GM18519 (cell line): ENCODE results near the gene TPCN2.

Source experiments
- ATAC-seq: cut with Tn5 transposase; IDR thresholded peaks from one replicate; pipeline ENCODE4 v1.9.1; 2021; ENCODE audit warnings: mild to moderate bottlenecking, moderate library complexity; ENCODE audit not compliant: unreplicated experiment, low FRiP score

The TPCN2 gene

DNA sequence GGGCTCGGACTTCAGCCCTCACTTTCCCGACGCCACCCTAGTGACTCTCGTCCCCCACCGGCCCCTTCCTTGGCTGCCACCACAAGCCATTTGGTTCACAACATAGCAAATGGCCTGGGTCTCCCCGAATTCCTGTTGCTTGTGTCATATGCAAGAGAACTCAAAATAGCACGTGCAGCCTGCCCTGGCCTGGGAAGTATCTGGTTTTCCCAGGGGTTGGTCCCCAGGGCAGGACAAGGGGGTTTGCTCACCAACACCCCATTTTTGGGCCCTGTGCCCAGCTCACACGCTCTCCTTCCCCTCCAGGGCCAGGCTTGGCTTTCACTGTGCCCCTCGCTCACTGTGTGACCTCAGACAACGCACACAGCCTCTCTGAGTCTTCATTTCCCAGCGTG lies 12.8 kb upstream of the TPCN2 start:
- no peak for ATAC-seq

DNA sequence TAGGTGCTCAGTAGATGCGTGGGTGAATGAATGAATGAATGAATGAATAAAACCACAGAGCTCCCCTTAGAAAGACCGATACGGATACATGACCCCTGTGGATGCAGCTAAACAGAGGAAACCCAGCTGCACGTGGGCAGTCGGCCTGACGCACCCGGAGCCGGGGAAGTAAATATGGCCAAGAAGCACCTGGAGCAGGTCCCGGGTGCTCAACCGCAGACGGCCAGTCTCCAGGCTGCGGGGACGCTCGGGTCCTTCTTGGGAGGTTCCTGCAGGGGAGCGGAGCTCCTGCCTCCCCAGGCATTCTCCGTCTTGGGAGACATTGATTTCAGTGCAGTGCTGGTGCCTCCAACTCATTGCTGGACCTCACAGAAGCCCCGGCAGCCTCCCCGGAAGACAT lies 11.7 kb upstream of the TPCN2 start:
- no peak for ATAC-seq

DNA sequence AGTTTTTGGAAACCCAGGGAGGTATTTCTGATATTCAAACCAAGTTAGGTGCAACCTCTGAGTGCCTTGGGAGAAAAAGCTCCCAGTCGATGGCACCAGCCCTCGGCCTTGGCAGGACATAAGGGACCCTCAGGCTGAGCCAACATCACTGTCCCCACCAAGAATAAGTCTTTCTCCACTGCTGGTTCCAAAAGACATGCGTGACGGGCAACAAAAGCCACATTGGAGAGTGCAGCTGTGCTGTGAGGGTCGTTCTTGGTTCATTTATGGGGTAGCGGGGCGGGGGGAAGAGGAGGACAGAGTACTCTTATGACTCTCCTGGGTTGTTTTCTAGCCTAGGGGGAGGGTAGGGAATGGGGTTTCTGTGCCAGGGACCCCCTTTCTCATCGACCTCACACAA lies 11.2 kb upstream of the TPCN2 start:
- no peak for ATAC-seq

DNA sequence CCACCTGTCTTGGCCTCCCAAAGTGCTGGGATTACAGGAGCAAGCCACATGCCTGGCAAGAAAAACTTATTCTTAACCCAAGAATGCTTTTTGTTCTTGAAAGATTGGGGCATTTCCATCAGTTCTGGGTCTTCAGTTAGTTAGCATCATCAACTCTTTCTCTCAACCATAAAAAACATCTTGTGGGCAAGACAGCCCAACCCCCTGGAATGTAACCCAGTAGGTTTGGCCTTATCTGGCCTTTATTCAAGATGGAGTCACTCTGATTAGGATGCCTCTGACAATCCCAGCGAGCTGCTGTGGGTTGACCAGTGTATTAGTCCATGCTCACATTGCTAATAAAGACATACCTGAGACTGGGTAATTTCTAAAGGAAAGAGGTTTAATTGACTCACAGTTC lies 9.2 kb upstream of the TPCN2 start:
- ATAC-seq, result no peak

DNA sequence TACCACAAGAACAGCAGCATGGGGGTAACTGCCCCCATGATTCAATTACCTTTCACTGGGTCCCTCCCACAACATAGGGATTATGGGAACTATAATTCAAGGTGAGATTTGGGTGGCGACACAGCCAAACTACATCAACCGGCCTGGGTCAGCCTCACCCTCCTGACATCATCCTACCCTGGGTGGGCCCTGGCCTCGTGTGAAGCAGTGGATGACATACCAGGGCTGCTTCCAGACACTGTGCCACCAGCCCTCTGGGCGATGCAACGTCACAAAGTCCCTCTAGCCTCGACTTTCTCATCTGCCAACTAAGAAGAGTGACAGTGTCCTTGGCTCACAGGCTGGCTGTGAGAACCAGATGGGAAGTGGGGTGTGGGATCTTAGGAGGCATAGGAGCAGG lies 8.7 kb upstream of the TPCN2 start:
- no peak for ATAC-seq

DNA sequence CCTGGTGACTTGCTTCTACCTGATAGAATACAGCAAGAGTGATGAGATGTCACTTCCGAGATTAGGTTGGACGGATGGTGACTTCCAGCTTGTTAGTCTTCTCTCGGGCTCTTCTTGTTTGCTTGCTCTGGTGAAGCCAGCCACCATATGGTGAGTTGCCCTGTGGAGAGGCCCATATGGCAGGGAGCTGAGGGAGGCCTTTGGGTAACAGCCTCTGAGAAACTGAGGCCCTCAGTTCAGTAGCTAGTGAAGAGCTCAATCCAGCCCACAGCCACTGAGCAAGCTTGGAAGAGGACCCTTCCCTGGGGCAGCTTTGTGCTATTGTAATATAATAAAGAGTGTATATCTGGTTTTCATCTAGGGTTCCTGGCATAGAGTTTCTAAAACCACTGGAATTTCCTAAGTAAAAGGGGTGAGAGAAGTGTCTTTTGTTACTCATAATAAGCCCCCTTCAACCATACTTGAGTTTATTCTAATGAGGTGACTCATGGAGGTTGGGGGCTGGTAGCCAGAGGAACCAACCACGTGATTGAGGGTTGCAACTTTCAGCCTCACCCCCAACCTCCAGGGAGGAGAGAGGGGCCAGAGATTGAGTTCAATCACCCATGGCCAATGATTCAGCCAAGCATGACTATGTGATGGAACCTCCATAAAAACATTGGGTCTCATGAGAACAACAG lies 8.0 kb upstream of the TPCN2 start:
- ATAC-seq, result no peak

DNA sequence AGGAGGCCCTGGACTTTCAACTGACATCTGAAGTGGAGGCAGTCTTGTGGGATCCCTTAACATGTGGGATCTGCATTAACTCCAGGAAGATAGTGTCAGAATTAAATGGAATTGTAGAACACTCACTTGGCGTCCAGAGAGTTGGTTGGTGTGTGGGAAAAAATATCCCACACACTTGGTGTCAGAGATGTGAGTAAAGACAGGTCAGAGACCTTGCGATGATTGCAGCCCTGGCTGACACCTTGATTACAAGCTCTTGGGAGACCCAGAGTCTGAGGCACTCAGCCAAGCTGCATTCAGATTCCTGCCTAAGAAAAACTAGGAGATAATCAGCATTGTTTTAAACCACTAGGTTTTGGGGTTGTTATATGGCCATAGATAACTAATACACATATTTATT lies 7.2 kb upstream of the TPCN2 start:
- no peak for ATAC-seq

DNA sequence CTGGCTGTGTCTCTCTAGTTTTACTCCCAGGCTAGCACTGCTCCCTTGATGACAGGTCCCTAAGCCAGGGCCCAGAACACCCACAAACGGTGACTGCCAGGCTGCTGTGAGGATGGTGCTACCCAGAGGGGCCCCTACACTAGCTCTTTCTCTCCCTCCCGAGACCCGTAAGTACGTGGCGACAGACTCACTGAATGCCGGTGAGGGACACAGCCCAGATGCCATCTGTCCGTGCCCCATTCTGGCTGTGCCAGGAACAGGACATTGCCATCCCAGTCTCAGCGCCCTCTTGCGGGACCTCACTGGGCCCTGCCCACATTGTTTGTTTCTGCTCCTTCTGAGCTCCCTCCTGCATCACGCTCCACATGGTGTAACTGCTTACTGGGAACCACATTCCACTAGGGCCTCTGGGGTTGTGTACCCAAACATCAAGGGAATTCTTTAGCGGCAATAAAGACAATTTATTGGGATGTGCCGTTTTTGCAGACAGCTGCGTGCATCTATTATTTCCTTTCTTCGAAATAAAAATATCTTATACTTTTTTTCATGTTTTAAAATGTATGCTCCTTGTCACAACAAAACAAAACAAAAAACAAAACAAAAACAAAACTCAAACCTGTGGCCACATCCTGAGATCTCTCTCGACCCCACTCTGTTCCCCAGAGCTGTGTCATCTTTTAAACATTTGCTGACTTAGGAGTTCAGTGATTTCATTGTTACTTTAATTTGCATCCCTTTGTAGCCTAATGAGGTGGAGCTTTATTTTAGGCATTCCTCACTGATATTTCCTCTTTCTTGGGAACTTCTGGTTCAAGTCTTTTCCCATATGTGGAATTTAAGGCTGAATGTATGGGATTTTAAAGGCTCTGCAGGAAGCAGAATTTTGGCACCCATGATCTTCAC lies 4.4 kb upstream of the TPCN2 start:
- ATAC-seq, result no peak

DNA sequence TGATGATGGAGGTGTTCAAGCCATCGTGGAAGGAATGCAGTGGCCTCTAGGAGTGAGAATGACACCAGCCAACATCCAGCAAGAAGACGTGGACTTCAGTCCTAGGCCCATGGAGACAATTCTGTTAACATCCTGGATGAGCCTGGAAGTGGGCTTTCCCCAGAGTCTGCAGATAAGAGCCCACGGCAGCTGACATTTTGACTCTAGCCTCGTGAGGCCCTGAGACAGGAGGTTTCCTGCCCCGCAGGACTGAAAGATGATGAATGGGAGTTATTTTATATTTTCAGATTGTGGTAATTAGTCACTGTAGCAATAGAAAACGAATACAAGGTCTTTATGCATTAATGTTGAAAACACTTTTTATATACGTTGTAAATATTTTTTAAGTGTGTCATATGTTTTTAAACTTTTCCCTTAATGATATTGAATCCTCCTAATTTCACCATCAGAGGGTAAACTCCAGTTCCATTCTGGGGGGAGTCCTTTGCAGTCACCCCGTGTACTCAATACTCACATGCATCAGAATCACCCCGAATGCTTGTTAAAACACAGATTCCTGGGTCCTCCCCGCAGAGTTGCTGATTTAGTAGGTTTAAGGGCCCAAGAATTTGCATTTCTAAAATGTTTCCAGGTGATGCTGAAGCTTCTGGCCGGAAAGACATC lies 570 bp upstream of the TPCN2 start:
- no peak for ATAC-seq

DNA sequence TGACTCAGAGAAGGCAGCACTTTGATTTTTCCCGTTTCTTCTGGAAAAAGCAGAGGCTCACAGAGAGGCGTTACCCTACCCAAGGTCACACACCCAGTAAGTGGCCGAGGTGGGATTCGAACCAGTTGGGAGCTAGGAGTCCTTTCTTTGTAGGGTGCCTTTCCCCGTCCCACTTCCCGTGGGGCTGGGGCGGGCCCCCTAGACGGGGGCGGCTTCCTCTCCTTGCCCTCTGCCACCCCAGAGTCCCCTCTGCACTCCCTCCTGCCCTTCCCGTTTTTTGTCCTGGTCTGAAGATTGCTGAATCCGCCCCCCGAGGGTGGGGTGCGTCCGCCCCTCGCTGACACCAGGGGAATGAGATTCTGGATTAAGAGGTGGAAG lies 747 bp downstream of the TPCN2 start:
- ATAC-seq, result no peak

DNA sequence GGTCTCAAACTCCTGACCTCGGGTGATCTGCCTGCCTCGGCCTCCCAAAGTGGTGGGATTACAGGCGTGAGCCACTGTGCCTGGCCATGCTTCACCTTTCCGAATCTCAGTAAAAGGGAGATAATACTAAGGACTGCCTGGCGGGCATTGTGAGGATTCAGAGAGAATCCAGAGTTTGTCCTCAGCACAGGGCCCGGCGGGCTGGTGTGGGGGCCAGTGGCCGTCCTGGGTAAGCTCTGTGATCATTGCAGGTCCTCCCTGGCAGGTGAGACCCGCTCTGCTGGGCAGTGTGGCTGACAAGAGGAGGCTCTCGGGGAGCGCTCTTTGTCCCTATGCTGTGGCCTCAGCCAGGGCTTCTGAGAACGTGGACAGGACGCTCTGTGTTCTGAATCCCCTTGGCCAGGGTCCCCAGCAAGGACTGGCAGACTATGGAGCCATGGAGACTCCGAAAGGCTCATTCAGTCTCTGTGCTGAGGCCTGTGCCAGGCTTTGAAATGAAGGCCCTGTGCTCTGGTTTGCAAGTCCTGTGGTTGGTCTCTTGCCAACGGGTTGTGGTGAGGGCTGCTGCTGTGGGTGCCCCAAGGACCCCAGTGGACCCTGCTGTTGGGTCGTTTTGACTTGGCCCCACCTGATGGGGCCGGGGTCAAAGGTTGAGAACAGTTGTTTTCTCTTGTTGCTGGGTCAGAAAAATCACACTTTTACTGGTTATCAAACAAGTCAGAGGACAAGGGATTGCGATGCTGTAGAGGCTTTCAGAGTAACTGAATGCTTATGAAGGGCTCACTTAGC lies 2.1 kb downstream of the TPCN2 start:
- ATAC-seq, result no peak

DNA sequence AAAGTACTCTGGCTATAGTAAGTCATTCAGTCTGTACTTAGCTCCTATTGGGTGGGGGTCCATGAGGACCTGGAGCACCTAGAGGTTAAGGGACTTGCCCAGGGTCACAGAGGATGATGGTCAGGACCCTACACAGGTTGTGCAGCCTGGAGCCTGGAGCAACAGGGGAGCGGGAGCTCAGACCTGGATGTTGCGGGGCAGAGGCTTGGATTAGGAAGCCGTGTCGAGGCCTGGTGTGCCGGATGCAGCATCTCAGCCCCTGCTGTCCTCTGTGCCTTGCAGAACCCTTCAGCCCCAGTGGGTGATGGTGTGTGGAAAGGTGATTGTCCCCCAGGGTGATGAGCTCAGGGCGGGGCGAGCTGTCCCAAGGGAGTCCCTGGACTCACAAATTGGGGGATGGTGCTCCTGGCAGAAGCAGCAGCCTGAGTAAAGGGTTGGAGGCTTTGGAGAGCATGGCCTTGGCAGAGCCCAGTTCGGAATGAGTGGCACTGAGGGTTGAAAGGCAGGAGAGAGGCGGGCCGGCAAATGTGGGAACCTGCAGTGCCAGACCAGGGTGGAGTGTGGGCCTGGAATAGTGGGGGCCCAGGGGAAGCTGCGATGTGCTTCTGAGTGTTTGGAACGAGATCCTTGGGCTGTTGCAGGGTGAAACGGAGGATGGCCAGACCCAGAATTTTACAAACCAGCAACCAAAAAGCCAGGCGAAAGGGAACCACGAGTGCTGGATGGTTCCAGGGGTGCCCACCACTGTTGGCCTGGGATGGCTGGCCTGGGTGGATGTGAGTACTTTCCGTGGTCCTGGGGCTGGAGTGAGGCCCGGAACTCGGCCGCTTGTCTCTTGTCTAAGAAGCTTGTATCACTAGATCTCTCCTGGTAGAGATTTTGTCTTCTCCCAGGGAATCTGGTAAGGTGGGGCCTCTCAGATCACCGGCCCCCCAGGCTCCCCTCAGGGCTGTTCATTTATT lies 2.9 kb downstream of the TPCN2 start:
- no peak for ATAC-seq

DNA sequence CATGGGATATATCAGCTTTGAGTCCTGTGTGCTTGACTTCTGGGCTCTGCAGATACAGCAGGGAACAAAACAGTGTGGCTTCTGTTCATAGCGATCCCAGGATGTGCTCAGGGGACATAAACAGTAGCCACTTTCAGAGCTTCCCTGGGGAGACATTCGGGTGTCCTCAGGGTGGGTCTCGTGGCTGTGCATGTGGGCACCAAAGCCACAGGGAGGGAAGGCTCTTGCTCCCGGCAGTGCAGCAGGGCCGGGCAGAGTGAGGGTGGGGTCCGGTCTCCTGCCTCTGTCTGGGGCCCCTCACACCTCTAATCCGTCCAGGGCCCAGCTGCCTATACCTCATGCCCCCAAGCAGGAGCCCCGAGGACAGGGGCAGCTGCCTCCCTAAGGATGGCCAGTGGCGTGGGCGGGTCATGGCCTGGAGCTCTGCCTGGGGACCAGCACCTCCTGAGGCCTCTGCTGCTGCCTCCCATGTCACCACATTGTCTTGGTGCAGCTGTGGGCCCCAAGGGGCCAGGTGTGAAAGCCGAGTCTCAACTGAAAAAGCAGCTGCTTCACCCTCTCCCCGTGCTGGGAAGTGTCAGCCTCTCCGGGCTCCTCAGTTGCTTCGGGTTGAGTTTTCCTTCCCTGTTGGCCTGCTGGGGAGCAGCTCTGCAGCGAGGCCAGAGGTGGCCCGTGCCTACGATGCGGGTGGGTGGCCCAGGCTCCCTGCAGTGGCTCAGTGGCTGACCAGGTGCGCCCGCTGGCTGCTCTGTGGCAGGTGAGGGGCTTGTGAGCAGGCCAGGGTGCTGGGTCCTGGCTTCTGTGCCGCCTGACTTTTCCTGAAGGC lies 3.8 kb downstream of the TPCN2 start:
- ATAC-seq, result no peak

DNA sequence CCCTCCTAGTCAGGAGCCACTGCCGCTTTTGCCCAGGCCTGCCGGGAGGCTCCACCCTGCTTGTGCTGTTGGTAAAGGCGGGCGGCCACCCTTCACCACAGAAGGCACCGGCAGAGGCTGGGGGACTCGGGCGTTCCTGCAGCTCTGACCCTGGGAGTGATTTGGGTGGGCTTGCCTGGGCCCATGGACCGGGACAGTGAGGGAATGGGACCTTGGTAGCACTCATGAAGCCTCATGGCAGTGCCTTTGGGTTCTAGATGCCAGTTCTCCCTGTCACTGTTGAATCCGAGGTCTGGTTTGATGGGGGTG lies 4.4 kb downstream of the TPCN2 start:
- no peak for ATAC-seq

DNA sequence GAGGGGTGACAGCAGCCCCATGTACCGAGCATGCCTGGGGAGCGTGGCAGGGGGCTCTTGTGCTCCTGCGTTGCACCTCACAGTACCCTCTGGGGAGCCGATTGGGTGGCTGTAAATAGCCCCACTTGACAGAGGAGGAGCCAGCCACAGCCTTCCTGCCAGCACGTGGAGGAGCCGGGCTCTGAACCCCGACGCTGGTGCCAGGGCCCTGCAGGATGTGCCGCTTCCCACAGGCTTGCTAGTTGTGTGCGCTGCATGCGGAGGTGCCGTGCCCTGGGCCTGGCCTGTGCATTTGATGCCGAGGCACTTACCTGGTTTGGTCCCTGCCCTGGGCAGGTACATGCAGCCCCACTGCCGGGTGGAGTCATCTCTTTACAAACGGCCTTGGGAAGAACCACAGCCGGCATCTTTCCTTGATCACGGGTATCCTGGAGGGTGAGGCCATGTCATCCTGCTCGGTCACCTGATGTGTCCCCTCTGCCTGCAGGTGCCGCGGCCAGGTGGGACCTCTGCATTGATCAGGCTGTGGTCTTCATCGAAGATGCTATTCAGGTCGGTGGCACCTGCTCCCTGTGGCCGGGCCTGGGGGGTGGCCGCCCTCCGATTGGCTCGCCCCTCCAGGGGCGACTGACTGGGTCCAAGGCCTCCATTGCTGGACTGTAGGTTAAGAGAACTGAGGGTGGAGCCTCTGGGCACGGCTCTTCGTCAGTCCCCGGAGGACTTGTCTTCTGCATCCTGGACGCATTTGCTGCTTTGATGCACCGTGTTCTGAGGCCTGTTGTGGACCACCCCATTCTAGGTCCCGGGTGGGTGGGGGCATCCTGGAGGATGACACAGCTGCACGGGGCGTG lies 5.0 kb downstream of the TPCN2 start:
- no peak for ATAC-seq

DNA sequence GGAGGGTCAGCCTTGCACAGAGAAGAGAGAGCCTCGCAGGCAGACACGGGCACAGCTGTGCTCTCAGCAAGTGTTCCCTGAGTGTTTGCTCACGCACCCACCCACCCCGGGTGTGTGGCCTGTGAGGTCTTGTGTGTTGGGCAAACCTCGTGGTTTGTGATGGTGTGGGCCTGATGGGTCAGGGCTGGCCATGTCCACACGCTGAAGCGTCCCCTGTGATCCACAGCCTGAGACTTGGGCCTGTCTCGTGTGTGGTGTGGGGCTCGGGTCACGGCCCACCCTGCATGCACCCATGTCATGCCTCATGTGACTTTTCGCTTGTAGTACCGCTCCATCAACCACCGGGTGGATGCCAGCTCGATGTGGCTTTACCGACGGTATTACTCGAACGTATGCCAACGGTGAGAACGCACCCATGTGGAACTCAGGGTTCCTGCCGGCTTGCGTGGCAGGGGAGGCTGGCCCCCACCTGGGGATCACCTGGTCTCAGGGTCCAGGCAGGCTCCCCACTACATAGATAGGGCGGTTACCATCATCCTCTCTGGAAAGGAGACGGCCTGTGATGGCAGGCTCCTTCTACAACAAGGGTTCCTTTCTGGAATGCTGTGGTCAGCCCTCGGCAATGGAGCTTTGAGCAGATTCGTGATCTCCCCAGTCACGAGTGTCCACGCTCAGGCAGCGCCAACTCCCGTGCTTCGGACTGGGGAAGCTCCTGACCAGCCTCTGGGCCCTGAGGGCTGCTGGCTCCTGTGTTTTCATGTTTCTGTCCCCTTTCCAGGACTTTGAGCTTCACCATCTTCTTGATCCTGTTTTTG lies 5.9 kb downstream of the TPCN2 start:
- no peak for ATAC-seq

DNA sequence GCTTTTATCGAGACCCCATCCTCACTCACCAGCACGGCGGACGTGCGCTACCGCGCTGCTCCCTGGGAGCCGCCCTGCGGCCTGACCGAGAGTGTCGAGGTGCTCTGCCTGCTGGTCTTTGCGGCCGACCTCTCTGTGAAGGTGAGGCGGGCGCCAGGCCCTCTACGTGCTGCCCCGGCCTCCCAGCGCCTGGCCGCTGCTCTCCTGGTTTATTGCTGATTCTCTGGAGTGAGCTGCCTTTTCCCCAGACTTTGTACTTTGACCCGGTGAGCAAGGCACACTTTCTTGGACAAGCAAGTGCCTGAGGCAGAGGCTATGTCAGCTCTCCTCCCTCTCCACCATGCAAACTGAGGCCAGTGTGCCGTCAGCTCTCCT lies 6.5 kb downstream of the TPCN2 start:
- ATAC-seq, result no peak
